ENCODE data around the gene ATF5. TPM values are rescaled to one million over a fixed set of nuclear protein-coding genes. Genes with fewer than 3 reads are reported as not detected.

ATF5 gene
- total and polyA plus RNA-seq, 2 donors (not counting 1 experiment from before 2014, with no cell fraction given), result 9.0 to 37.6 TPM

- no peak overlapping the region for H2AFZ ChIP-seq (ENCODE audit: insufficient read depth, low read depth, low read length, poor library complexity, severe bottlenecking)
- ChIA-PET CTCF (no interaction called here), POLR2A (interaction anchor here (0.6 kb wide), 3 partner anchors 9 to 539 kb away, joined by 3 to 4 read pairs (median 3); partner anchors contain the start of gene IL4I1)
- TF ChIP-seq CTCF (IDR thresholded peaks at IDR 0.05) (no peak), EZH2 (IDR thresholded peaks at IDR 0.05; ENCODE audit: borderline replicate concordance, insufficient read depth, low read depth, low read length, poor library complexity, severe bottlenecking) (no peak)
- no peak overlapping the region for H3K4me2 ChIP-seq (replicated peaks; ENCODE audit: low read depth, low read length, poor library complexity, severe bottlenecking)
- WGBS (ENCODE audit: insufficient coverage), result 88% methylated on average over 43 of the region's 54 CpGs
- peaks cover 0 to 21% of the 10 kb centered on the region in 2 experiments for H3K36me3 ChIP-seq (replicated peaks in 1 of 2; ENCODE audit: control extremely low read depth in 1 of 2, control insufficient read depth in 1 of 2, extremely low read depth in 1 of 2, insufficient read depth in 2 of 2, low read length in 1 of 2)
- Mint-ChIP-seq H3K9me3 (ENCODE audit: insufficient read depth) (no peaks in the 10 kb centered on the region), H3K4me3 (peak overlapping the region; percentile 34), H3K27me3 (no peaks in the 10 kb centered on the region), H3K27ac (no peak overlapping the region), H3K4me1 (peaks cover 20% of the 10 kb centered on the region)
- peaks cover 3 to 16% of the 10 kb centered on the region in 2 donors for H3K4me1 ChIP-seq (ENCODE audit: control insufficient read depth in 2 of 2, insufficient read depth in 2 of 2, low read length in 2 of 2)
- H4K20me1 ChIP-seq (ENCODE audit: control insufficient read depth, insufficient read depth, low read length, poor library complexity, severe bottlenecking), result peaks cover 16% of the 10 kb centered on the region
- DNase-seq (no peak), ATAC-seq (ENCODE audit: low read depth) (no peak)
- H3K9me3 ChIP-seq (ENCODE audit: control extremely low read depth in 1 of 3, control insufficient read depth in 2 of 3, insufficient read depth in 1 of 3, low read length in 2 of 3), result peaks cover 0 to 7% (median 0%) of the 10 kb centered on the region in 3 donors
- intact Hi-C loops (cut with micrococcal nuclease), result no loop called here
- no peak overlapping the region for H3K27ac ChIP-seq (ENCODE audit: low read length in 2 of 2)
- no peak overlapping the region for H3K4me3 ChIP-seq (ENCODE audit: control extremely low read depth in 1 of 5, extremely low read depth in 1 of 5, insufficient read depth in 1 of 5, low read depth in 2 of 5, low read length in 4 of 5)
- no peaks in the 10 kb centered on the region for H3K27me3 ChIP-seq (replicated peaks in 1 of 4; ENCODE audit: control extremely low read depth in 1 of 4, control insufficient read depth in 3 of 4, insufficient read depth in 4 of 4, low read length in 3 of 4)
- no peaks in the 10 kb centered on the region for H3K79me2 ChIP-seq (ENCODE audit: control insufficient read depth, insufficient read depth, low read length)
- no peak overlapping the region for H3K9ac ChIP-seq (ENCODE audit: low read length)
Observed at GRCh38 chr19:49887665-49888509, 41.1 kb upstream of the ATF5 start.

- 90% methylated on average over 14 of the region's 18 CpGs for WGBS (ENCODE audit: insufficient coverage)
- peaks cover 0 to 16% of the 10 kb centered on the region in 2 experiments for H3K36me3 ChIP-seq (replicated peaks in 1 of 2; ENCODE audit: control extremely low read depth in 1 of 2, control insufficient read depth in 1 of 2, extremely low read depth in 1 of 2, insufficient read depth in 2 of 2, low read length in 1 of 2)
- peaks cover 3 to 16% of the 10 kb centered on the region in 2 donors for H3K4me1 ChIP-seq (ENCODE audit: control insufficient read depth in 2 of 2, insufficient read depth in 2 of 2, low read length in 2 of 2)
- H3K27ac ChIP-seq (ENCODE audit: low read length in 2 of 2), result no peak overlapping the region
- peaks cover 15% of the 10 kb centered on the region for H4K20me1 ChIP-seq (ENCODE audit: control insufficient read depth, insufficient read depth, low read length, poor library complexity, severe bottlenecking)
- Mint-ChIP-seq H3K27ac (no peak overlapping the region), H3K4me1 (peaks cover 22% of the 10 kb centered on the region), H3K4me3 (no peak overlapping the region), H3K9me3 (ENCODE audit: insufficient read depth) (no peaks in the 10 kb centered on the region), H3K27me3 (no peaks in the 10 kb centered on the region)
- H3K79me2 ChIP-seq (ENCODE audit: control insufficient read depth, insufficient read depth, low read length), result no peaks in the 10 kb centered on the region
- peaks cover 0 to 7% (median 0%) of the 10 kb centered on the region in 3 donors for H3K9me3 ChIP-seq (ENCODE audit: control extremely low read depth in 1 of 3, control insufficient read depth in 2 of 3, insufficient read depth in 1 of 3, low read length in 2 of 3)
- TF ChIP-seq EZH2 (IDR thresholded peaks at IDR 0.05; ENCODE audit: borderline replicate concordance, insufficient read depth, low read depth, low read length, poor library complexity, severe bottlenecking), result no peak
- no peak for TF ChIP-seq CTCF (IDR thresholded peaks at IDR 0.05)
- DNase-seq (no peak), ATAC-seq (ENCODE audit: low read depth) (no peak)
- no peaks in the 10 kb centered on the region for H3K27me3 ChIP-seq (replicated peaks in 1 of 4; ENCODE audit: control extremely low read depth in 1 of 4, control insufficient read depth in 3 of 4, insufficient read depth in 4 of 4, low read length in 3 of 4)
- intact Hi-C loops (cut with micrococcal nuclease), result no loop called here
- H2AFZ ChIP-seq (ENCODE audit: insufficient read depth, low read depth, low read length, poor library complexity, severe bottlenecking), result no peak overlapping the region
- no peak overlapping the region for H3K4me3 ChIP-seq (ENCODE audit: control extremely low read depth in 1 of 5, extremely low read depth in 1 of 5, insufficient read depth in 1 of 5, low read depth in 2 of 5, low read length in 4 of 5)
- POLR2A ChIA-PET, result interaction anchor here (0.6 kb wide), 1 partner anchor 8 kb away, joined by 3 read pairs; the partner anchor contains the start of gene IL4I1
- CTCF ChIA-PET, result interaction anchor here (0.8 kb wide), 1 partner anchor 249 kb away, joined by 3 read pairs; the partner anchor contains the start of gene RRAS
- H3K4me2 ChIP-seq (replicated peaks; ENCODE audit: low read depth, low read length, poor library complexity, severe bottlenecking), result no peak overlapping the region
- H3K9ac ChIP-seq (ENCODE audit: low read length), result no peak overlapping the region
Observed at GRCh38 chr19:49888510-49888824, 40.5 kb upstream of the ATF5 start.

Measured in B cell (primary cell).